PC-3 (cell line): ENCODE results near the gene IFT81.

Experiments used
- EZH2 ChIP-seq: fragments of 300-600 bp; sonication (generic); IDR thresholded peaks from one replicate; pipeline ENCODE4 v1.6.1; 2017; ENCODE audit warnings: antibody characterized with exemption, mild to moderate bottlenecking, low read length; ENCODE audit not compliant: unreplicated experiment
- TF ChIP-seq, protein P1 (sequence below): fragments of 300-600 bp; sonication (generic); conservative IDR thresholded peaks from 2 replicates; pipeline ENCODE4 v1.5.1; 2017; ENCODE audit warnings: antibody characterized with exemption, low read depth, mild to moderate bottlenecking, low read length

GRCh38 chr12:110156766-110157165 is 32.6 kb downstream of the IFT81 start:
- TF ChIP-seq, protein P1, sequence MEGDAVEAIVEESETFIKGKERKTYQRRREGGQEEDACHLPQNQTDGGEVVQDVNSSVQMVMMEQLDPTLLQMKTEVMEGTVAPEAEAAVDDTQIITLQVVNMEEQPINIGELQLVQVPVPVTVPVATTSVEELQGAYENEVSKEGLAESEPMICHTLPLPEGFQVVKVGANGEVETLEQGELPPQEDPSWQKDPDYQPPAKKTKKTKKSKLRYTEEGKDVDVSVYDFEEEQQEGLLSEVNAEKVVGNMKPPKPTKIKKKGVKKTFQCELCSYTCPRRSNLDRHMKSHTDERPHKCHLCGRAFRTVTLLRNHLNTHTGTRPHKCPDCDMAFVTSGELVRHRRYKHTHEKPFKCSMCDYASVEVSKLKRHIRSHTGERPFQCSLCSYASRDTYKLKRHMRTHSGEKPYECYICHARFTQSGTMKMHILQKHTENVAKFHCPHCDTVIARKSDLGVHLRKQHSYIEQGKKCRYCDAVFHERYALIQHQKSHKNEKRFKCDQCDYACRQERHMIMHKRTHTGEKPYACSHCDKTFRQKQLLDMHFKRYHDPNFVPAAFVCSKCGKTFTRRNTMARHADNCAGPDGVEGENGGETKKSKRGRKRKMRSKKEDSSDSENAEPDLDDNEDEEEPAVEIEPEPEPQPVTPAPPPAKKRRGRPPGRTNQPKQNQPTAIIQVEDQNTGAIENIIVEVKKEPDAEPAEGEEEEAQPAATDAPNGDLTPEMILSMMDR = no peak
- no peak for TF ChIP-seq EZH2
